ENCODE data around the gene GRIK2.

Gene GRIK2

DNA sequence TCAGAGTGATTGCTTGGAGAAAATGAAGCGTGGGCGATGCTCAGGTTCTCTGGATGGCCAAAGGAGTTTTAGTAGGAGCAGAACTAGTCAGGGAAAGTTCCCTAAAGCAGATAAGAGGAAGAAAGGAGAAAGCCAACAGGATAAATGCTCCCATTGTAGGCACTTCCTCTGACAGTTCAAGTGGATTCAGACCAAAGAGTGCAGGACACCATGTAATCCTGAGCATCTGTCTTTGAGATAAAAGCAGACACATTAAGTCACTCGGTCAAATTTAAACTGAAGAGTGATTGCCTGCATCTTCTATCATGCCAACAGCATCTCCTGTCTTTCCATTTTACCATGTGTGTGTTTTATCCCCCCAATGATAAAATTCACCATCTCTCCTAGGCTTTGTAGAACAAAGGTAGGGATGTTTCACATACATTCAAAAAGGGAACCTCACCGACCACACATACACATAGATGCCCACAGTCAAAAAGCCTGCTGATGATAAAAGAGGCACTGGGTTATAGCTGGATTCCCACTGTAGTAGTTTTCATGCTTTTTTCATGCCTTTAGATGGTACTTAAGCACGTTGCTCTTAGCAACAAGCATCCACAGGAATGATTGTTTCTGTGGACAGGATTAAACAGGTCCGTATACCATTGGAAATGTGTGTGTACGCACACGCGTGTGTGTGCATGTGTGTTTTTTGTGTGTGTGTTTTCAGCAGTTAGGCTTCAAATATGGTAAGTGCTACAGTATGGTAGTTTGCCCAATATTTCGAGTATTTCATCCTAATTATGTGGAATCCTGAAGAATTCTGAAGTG, 7.0 kb downstream of the GRIK2 start:
- DNase-seq (ENCODE audit: low read depth): no peak

- DNase-seq (ENCODE audit: low read depth): no peak
Measured at GRCh38 chr6:101401171-101401570, 7.7 kb downstream of the GRIK2 start.

DNA sequence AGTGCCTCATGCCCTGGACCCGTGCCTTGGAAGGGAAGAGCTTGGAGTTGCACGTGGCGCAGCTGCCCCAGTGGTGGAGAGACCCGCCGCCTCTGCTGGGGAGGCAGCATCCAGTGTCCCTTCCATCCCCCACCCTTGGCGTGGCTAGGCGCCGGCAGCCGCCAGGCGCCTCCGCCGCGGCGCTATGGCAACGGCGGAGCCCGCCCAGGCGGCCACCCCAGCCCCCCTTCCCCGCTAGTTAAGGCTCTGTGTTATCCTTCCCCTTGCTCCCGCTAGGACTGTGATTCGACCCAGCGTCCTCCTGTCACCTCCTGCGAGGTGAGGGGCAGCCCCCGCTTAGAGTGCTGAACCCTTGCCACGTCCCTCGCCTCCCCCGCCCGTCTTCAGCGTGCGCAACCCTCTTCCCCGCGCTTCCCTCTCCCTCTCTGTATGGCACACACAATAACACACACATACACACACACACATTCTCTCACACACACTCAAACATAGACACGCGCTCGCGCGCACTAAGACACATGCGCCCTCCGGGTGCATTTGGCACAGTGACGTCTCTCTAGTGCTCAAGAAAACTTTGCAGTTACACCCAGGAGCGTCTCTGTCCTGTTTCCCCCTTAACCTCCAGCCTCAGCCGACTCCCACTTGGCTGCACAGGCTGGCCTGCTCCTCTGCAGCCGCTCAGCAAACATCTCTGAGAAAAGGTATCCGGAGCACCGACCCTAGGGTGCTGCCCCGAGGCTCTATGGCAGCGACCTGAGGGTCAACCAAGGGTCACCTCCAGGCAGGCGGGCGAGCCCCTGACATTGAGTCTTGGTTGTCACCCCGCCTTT, 8.5 kb downstream of the GRIK2 start:
- DNase-seq (ENCODE audit: low read depth): no peak

DNA sequence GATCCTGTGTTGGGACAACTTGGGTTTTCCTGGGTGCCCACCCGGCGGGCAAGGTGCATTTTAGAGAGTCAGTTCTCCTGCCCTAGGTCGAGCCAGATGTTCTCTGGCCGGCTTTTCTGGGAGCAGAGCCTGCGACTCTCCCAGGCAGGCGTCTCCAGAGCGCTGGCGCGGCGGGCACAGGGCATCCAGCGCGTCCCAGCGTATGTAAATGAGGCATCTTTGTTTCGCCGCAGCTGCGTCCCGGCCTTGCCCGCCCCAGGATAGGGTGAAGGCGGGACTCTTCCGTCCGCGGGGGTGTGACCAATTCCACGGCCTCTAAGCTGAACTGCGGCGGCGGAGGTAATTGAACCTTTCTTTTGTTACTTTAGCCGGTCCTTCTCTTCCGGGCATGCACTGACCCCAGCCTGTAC, 9.1 kb downstream of the GRIK2 start:
- DNase-seq (ENCODE audit: low read depth): no peak

DNA sequence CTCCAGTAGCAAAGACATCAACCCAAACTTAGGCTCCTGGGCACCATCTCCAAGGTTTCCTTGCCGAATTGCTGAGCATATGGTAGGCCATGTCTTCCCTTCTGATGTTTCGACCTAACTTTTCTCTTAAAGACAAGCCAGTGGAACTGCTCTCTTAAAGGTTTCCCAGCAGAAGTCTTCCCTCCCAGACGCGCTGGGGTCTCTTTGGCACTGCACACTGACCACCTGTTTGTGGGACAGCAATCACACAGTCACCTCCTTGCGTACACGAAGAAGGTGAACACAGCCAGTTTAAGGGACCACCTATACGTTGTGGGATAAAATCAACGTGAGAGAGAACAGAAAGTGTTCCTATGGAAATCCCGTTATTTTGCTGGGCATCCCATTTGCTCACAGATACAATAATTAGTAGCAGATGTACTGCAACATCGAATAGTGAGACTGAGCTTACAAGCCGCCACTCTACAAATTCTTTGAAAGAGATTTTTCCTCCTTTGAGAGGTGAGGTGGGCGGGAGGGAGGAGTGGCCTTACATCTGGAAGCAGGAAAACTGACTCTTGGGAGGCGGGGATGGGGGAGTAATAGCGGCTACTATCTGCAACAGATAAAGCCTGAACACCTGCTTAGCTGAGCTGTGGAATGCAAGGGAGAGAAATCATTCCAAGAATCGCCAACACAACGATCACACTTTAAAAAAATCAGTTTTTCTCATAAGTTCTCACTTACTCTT, 9.9 kb downstream of the GRIK2 start:
- DNase-seq (ENCODE audit: low read depth): no peak

- no peak for DNase-seq (ENCODE audit: low read depth)
Measured at GRCh38 chr6:101404775-101405174, 11.3 kb downstream of the GRIK2 start.

- no peak for DNase-seq (ENCODE audit: low read depth)
Measured at GRCh38 chr6:101413773-101414172, 20.3 kb downstream of the GRIK2 start.

DNA sequence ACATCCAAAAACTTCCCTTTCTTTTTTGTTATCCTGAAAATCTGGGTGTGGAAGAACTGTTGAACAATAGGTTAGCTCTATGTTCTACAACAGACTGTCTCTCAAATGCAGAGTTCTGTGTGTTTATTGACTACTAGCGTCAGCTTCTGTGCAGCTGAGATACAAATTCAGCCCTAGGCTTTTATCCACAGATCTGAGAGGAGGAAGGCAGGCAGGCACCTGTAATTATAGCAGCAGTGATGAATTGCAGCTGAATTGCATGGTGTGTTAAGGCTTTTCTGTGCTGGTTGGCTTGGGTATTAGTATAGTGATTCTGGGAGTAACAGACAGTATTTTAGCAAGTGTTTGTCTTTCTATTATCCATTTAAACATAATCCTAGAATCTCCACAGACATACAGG, 24.4 kb downstream of the GRIK2 start:
- DNase-seq (ENCODE audit: low read depth): no peak

GRCh38 chr6:101422251-101422650, 28.7 kb downstream of the GRIK2 start:
- DNase-seq (ENCODE audit: low read depth): no peak

DNA sequence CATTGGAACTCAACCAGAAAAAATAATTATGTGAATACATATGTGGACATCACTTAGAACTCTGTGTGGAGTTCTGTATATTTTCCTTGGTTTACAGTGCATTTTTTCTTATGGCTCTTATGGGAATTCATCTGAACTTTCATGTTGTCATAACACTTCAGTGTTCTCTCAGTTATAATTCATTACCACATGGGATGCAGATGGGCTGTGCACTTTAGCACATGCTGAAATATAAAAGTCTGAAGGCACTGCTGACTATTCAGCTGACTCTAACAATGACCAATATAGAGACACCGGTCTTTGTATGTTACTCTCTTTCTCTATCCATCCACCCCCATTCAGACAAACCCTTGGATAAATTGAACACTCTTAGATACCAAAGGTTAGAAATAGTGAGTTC, 29.3 kb downstream of the GRIK2 start:
- DNase-seq (ENCODE audit: low read depth): no peak

DNA sequence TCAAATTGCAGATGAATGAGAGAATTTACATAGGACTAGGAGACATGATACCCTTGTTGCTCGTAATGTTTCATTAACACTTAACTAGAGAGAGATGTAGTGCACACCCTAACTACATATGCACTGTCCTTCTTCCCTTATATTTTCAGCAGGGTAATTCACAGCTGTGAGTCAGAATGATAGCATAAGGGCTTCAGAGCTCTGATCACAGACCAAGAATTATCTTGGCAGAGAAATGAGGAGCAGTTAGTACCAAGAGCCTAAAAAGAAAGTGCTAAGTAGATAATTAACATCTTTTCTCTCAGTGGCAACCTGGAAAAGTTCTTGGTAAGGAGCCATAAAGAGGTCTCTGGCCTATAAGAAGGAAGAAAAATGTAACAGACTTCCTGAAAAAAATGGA, 35.8 kb downstream of the GRIK2 start:
- no peak for DNase-seq (ENCODE audit: low read depth)

- DNase-seq (ENCODE audit: low read depth): no peak
Measured at GRCh38 chr6:101429845-101430244, 36.3 kb downstream of the GRIK2 start.

- no peak for DNase-seq (ENCODE audit: low read depth)
Measured at GRCh38 chr6:101433141-101433540, 39.6 kb downstream of the GRIK2 start.

DNA sequence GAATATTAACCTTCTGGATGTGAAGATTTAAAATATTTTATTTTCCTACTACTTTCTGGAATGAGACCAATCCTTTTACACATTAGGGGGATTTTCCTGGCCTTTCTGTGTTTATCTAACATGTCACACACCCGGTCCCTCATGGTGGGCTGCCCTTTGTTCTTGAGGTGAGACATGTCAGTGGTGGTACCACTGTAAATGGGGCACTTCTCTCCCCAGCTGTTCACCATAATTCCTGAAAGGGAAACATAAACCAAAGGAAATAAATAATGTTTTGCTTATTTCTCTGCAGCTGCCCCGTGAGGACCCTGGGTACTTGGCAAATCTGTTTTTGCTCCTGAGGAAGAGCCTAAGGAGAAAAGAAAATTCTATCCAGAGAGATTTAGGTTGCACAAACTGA, 41.1 kb downstream of the GRIK2 start:
- no peak for DNase-seq (ENCODE audit: low read depth)

DNA sequence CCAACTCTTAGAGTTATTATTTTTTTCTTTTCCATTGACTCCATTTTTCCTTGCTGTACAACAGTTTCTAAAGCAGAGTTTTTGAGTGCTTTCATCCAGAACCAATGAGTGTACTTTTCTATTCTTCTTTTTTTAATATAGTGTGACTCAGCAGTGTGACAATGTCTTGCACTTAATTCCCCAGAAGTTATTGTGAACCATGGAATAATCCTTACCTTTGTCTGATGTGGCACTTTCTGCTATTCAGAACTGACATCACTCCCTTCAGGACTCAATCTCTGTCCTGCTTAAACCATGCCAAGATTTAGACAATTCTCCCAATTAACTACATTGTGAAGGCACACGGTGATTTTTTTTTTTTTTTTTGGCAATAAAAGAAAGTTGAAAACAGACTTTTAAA, 41.5 kb downstream of the GRIK2 start:
- no peak for DNase-seq (ENCODE audit: low read depth)

DNA sequence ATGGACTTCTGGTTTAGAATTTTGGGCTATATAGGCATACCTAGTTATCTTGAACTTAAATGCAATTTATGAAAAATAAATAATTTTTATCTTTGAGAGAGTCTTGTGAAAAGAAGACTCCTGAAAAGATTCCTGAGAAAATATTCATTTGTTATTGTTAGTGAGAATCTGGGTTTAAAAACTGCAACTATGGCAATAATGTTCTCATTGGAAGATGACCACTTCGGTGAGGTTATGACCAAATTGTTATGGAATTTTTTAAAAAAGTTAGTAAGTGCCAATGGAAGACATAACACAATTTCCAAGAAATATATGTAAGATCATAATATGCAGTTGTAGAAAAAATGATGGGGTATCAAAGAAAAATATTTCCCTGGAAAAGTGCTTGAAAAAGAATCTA, 46.3 kb downstream of the GRIK2 start:
- DNase-seq (ENCODE audit: low read depth): no peak

DNA sequence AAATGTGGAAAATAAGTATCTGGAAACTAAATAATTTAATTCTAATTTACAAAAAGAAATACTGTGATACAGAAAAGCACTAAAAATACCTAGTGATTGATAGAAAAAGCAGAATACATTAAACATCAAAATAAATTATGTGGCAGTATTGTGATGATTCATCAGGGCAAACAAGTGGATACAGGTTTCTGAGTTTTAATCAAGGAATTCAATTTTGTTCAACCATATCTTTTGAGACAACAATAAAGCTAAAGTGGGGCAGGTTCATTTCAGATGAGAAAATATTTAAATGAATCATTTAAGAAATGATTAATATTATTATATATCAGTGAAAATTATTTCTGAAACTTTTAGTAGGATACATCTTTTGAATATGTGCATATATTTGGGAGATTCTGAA, 49.8 kb downstream of the GRIK2 start:
- DNase-seq (ENCODE audit: low read depth): no peak

DNA sequence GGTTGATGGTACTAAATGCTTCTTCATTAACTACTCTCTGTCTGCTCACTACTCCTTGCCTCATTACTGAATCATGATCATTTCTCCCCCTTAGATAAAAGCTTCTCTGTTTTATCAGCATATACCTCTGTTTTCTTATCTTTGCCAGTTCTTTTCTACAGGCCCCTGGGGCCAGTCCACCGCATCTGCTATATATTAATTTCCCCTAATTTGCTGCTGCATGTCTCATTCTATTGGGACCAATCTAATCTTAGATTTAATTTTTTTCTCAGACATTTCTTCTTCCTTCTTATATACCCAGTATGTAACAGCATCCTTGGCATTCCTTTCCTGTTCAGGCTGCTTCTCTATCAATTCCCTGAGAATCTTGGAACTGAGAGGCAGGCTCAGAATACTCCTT, 51.2 kb downstream of the GRIK2 start:
- no peak for DNase-seq (ENCODE audit: low read depth)

DNA sequence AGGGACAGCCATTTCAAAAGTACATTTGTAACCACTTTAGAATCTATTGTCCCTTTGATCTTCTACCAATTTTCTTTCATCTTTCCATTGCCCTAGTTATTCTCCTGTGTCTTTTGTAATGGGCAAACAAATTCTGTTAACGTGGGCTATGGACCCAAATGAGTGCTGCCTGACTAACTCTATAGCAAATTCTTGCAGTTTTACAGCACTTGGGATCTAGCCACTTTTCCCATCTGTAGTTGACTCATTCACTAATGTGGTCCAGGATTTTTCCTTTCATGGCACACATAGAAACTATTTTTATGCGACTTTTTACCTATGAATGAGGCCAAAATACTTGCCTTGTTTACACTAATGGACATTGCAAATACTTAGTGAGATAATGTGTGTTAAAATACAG, 52.0 kb downstream of the GRIK2 start:
- no peak for DNase-seq (ENCODE audit: low read depth)

- no peak for DNase-seq (ENCODE audit: low read depth)
Measured at GRCh38 chr6:101450901-101451300, 57.4 kb downstream of the GRIK2 start.

- no peak for DNase-seq (ENCODE audit: low read depth)
Measured at GRCh38 chr6:101451981-101452380, 58.5 kb downstream of the GRIK2 start.

DNA sequence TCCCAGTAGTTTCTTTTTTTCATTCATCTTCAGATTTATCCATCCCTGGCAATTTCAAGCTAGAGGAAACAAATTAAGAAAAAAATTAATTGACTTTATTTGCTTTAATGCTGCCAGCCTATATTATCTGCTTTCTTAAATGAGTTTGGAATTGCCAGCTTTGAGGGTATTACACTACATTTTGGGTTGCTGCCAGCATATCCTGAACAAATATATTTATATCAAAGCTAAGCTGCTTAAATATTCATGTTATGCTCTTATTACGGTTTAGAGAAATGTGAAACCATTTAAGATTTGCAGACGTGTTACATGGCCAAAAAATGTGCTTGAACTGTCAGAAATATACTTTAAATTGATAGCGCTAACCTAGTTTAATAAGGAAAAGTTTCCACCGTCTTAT, 59.7 kb downstream of the GRIK2 start:
- no peak for DNase-seq (ENCODE audit: low read depth)
